ENCODE data around the gene CAPZB.

- no peak for TF ChIP-seq EZH2phosphoT487 (IDR thresholded peaks at IDR 0.05; ENCODE audit: borderline replicate concordance)
- no peak for TF ChIP-seq CTCF (conservative IDR thresholded peaks at IDR 0.05; ENCODE audit: low read length)
Observed at GRCh38 chr1:19384113-19384512, 101.2 kb downstream of the CAPZB start.

Measured in Loucy (cell line).